ENCODE data around the gene TGFA. TPM values are rescaled to one million over a fixed set of nuclear protein-coding genes. Genes with fewer than 3 reads are reported as not detected.
"Not testable (repeated sequence)": the region's sequence is repeated elsewhere in the genome, so short reads cannot be mapped to it uniquely, and the experiment has no call there.

TGFA gene
- polyA plus RNA-seq, 5 donors = 0.36 to 0.77 (median 0.54) TPM

DNA sequence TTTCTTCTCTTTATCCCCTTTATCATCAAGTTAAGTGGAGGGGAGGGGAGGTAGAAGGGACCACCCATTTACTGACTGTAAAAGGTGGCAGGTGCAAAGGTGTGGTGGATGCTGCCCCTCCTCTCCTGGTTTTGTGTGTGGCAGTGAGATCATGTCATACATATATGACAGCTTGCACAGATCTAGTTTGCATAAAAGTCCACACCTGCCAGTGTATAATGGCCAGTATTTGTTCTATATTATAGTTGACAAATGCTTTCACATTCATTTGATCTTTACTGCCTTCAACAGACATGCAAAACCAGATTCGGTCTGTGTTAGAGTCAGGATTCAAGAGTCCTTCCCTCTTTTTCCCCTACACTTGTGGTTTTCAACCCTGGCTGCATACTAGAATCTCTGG lies 55.1 kb downstream of the TGFA start:
- DNase-seq = no peak

DNA sequence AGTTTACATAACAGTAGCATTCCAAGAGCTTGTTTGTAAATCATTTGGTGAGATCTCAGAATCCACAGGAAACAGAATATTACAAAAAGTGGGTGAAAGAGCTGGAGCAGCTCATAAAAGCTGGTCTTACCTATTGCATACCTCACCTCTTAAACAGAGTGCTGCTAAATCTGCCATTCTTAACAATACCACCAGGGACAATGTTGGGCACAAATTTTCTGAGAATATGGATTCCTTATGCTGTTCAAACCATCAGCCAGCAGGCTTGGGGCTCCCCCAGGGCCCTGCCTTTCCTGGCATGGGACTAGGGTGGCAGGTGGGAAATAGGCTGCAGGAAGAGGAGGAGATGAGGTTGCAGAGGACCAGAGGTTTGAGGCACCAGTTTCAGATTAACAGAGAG lies 55.6 kb downstream of the TGFA start:
- DNase-seq = no peak

DNA sequence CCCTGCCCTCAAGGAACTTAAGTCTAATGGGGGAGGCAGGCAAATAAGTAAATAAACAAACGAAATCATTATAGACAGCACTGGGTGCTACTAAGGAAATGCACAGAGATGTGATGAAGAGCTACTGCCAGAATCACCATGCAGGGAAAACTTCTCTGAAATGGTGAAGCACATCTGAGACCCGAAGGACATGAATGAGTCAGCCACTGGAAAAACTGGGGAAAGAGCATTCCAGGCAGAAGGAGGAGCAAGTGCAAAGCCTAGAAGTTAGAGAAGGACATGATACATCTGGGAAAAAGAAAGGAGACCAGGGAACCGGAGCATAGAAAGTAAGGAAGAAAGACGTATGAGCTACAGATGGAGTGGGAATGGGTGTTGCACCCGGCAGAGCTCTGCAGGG lies 56.8 kb downstream of the TGFA start:
- DNase-seq = no peak

DNA sequence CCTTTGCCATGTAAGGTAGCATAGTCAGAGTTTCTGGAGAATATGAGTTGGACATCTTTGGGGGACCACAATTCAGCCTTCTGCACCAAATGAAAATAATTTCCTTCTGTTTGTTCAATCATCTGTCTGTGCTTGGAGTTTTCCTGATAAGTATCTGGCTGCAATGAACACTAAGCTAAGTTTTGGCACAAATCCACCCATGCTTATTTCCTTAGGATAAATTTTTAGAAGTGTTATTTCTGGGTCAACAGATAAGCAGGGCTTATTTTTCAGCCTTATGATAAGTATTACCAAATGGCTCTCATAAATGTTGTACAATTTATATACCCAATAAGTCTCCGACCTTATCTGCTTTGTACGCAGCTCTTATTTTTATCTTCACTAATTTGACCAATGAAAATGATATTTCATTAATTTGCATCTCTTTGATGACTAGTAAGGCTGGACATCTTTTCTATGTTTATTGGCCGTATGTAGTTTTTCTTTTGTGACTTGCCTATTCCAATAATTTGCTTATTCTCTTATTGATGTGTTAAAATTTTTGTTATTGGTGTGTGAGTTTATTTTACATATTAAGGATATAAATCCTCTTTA lies 59.2 kb downstream of the TGFA start:
- no peak for DNase-seq

DNA sequence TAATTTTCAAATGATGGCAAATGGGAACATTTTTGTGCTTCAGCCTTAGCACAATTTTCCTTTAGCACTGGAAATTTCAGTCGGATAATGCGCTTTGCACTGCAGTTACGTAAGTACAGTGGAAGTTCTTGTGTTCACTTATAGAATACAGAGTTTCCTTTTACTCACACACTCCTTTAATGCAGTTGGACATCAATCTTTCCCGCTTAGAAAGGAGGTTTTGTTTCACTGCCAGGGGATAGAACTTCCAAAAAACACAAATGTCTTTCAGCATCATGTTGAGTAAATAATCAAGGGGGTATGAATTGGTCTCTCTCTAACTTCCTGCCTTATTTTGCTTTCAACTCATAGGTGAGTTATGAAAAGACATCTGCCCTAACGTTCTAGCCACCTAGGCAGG lies 63.2 kb downstream of the TGFA start:
- no peak for DNase-seq

DNA sequence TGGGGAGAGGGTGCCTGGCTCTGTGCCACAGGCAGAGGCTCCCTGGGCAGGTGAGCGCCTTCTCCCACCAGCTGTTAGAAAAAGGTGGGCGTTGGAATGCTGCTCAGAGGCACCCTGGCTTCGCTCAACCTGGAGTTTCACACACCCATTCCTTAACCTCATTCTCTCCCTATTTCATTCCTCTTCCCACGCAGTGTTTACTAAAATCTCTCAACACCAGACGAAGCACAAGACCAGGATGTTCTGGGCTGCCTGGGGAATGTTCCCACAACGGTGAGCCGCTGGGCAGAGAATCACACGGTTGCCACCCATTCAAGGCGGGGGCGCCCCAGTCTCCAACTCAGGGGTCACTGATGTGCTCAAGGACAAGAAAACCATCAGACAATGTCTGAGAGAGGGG lies 64.5 kb downstream of the TGFA start:
- DNase-seq = no peak

DNA sequence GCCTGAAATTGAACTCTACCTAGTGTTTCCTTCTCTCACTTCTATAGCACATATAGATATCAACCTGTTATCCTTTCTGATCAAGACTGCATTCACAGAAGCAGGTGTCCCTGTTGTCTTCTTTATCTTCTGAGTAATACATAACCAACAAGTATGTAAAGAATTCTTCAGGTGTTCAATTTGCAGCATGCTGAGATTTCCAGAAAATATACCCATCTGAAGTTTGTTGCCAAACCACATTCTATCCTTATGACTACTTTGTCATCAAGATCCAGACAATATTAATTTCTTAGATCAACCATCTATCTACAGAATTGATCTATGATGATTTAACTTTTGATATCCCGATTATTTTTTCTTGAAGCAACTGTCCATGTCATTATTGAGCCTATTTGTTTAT lies 69.5 kb downstream of the TGFA start:
- DNase-seq = no peak

DNA sequence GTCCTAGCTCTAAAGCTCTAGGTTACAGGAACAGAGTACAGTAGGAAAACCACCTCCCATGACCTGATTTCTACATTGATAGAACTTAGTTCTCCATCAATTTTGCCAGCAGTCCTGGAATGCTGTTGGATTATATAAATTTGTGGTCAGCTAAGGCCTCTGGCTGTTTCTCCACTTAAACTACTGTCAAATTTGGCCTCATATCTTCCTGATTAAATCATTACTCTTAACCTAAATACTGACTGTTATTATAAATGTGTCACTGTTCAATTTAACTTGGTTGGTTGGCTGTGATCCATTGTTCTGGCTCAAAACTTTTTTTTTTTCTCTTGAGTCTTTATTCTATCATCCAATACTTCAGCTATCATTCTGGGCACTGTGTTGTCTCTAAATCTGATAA lies 71.2 kb downstream of the TGFA start:
- no peak for DNase-seq

DNA sequence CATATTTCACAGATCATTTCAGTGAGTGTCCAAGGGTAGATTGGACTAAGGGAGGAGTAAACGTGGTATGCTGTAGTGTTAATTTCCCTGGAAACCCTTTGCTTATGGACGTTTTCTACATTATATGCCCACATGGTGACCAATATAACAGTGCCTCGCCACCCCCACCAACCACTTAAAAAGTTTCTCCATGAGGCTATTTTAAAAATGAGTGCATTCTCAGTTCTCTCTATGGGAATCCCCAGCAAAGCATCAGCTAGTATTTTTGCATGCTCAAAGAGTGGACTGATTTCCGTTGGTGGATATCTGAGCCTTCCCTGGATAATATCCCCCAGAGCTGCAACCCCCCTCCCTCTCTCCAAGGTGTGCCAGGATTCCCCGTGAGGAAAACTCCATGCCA lies 73.2 kb downstream of the TGFA start:
- DNase-seq = no peak

DNA sequence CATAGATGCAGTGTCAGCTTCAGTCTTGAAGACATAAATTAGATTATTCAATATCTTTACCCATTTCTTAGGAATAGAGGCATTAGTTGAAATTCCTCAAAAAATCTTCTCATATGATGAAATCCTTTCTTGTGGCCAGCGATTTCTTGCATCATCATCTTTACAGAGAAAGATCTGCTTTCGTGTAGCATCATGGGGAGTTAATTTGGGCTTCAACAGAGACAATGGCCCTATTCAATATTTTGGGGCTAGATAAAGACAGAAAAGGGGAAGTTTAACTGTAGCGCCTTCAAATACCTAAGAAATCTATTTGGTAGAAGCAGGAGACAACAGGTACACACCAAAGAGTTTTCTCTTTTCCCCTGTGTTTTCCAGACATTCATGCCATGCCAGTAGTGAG lies 73.8 kb downstream of the TGFA start:
- DNase-seq = no peak

DNA sequence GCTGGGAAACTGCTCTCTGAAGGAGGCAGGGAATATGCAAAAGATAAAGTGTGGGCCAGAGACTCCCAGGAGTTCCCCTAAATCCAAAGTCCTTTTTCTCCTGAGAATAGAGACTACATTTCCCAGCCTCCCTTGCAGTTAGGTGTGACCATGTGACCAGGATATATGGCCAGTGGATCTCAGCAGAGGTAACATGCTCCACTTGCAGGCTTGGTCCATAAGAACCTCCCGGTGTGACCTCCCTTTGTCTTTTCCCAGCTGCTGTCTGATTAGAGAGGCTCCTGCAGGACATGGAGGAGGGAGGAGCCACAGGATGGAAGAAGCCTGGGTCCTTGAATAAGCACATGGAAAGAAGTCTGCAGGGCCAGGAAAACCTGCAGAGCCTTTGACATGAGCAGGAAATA lies 76.2 kb downstream of the TGFA start:
- DNase-seq = no peak

DNA sequence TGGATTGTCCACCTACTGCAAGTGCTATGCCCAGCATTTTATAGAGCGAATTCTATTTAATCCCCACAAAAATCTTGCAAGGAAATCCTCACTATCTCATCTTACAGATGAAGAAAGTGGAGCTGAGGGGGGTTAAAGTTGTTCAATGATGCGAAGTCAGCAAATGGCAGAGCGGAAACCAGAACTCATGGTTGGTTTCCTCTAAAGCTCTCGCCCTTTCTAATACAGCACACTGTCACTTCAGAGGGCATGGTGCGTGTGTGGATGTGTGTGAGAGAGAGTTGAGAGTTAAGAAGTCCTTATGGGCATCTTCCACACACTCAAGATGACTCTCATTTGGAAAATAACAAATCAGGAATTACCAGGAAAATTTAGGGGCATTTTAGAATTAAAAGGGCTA lies 78.4 kb downstream of the TGFA start:
- DNase-seq = no peak

DNA sequence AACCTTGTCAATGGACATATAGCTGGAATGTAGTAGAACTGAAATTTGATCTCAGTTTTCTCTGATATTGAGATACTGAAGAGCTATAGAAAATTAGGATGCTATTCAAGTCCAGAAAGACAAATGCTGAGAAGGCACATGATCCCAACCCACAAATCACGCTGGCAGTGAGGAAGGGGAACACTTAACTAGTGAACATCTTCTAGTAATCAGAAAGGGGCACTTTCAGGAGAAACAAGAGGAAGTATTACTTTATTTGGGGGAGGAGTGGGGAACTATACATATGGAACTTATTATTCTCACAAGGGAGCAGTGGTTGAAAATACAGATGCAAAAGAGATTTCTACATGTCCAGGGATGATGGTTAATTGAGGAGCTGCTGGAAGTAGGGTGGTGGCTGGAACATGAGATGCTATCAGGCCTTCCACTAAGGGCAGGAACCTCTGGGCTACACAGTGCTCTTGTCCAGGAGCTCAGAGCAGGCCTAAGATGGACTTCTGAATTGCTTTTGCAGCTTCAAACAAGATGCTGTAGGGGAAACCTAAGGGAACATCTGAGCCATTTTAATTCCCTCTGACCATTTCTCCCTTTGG lies 79.3 kb downstream of the TGFA start:
- no peak for DNase-seq

DNA sequence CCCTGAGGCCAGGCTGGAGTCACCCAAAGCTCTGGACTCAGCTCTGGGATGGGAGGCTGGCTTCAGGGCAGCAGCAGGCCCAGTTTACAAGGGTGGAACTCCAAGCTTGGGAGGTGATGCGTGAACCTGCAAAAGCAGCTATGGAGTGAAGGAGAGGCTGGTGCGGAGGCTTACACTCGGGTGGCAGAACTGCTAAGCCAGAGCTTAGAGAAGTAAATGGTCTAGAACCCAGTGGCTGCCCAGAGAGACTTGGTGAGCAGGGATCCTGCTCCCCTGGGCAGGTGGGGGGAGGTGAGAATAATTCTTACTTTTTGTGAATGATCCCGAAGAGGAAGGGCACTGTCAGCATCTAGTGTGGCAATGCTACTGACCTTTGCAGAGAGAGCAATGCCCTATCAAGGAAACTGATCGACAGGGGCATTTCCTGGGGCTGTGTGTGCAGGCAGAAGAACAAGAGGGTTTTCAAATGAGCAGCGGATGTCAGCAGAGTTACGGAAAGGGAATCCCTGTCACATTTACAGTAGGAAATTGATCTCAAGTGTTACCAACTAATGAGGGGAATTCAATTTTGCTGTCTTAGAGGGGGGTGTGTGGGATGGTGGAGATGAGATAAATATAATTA lies 80.4 kb downstream of the TGFA start:
- no peak for DNase-seq

DNA sequence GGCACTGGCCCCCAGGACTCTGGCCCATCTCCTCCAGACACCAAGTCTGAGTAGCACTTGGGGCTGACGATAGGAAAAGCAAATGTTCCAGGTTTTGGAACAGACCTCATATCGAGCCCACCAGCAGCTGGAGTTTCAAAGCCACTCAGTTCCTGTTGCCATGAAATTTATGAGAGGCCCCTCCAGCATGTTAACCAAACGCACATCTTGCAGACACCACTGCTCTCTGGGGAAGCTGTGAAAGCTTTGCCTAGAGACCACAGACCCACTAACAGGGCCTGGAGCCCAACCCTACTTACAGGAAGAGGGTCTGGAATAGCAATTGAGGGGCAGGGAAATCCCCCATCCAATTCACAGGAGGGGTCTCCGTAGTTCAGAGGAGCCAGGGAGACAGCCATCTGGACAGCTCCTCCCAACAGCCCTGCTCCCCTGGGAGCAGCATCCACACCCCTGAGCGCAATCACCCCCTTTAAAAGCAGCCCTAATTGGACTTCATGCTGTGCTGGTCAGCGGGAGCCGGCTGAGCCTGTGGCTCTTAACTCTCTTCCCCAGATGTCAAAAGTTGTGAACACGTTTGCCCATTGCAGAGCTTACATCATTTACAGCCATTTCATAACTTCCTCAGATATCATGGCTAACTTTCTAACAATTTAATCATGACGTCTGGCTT lies 81.3 kb downstream of the TGFA start:
- no peak for DNase-seq

DNA sequence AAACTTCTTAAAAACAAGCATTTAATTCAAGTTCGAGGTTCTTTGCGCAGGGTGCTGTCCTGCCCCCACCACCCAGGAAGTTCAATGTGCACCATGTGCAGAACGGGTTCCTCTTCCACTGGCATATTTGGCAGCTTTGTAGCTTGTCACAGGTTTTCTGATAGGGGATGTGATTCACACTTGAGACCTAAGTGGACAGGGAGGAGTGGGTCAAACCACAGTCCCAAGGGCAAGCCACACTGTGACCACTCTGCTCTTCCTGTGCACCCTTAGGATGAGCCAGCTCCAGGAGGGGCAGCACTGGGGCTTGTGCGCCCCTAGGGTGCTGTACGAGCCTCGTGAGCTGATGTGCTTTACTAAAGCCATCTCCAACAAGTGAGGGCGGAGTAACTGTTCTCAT lies 82.5 kb downstream of the TGFA start:
- no peak for DNase-seq

DNA sequence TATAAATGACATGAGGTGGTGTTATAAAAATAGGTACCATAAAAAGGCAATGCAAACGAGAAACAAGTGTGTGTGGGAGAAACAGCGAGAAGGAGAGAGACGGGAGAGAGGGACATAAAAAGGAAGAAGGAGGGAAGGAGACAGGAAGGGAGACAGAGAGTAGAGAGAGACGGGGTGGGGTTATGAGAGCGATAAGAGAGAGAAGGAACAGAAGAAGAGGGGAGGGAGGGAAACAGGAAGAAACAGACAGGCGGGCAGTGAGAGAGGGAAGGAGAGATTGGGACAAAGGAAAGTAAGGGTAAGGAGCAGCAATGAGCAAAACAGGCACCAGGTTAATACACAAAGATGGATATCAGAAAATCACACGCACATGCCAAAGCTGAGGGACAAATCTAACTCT lies 83.7 kb downstream of the TGFA start:
- no peak for DNase-seq

DNA sequence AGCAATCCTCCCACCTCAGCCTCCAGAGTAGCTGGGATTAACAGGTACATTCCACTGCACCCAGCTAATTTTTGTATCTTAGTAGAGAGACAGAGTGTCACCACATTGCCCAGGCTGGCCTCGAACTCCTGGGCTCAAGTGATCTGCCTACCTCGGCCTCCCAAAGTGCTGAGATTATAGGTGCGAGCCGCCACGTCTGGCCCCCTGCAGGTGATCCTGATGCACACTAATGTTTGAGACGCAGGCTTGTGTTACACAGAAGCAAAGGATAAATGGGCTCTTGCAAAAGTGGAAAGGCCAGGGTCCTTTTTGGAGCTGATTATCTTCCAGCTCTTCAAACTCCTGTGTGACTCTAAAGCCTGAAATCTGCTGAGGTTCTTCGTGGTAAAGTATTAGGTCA lies 84.2 kb downstream of the TGFA start:
- DNase-seq = no peak

DNA sequence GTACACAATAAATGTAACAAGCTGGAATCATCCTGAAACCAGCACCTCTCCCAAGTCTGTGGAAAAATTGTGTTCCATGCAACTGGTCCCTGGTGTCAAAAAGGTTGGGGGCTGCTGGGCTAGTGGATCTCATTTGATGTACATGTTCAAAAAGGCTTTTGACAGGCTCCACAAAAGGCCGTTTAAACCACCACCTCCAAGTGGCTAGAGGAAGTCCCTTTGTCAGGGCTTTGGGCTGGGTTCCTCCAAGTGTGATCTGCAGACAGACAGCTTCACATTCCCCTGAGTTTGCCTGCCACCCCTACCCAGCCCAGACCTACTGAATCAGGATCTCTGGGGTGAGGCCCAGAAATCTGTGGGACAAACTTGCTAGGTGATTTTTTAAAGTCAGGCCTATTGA lies 84.7 kb downstream of the TGFA start:
- no peak for DNase-seq

DNA sequence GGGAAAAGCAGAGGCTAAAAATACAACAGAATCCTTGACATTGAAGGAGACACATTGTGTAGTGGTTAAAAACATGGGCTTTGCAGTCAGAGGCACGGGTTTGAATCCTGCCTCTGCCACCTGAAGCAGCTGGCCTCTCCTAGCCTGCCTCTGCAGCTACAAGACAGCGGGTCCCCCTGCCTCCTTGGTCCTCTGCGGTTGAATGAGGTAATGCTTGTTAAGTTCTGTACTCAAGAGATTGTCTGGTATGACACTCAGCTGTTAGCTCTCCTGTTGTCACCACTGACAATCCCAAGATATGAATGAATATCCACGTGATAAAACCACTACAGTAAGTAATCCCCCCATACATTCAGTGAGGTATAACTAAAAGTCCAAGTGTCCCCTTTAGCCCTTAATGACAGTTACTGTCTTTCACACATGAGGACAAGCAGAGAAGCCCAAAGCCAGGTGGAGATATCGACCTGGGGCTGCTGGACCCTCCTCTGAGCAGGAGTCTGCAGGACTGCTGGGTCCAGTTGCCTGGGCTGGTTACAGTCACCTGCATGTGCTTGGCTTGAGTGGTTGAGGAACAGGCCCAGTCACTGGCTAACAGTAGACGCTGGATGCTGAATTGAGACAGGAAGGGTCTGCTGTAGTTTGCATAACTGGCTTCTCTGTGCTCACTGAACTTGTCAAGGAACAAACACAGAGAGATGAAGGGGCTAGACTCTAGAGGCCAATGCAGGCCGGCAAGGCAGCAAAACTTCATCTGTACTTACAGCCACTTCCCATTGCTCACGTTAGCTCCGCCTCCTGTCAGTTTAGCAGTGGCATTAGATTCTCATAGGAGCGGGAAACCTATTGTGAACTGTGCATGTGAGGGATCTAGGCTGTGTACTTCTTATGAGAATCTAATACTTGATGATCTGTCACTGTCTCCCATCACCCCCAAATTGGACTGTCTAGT lies 85.5 kb downstream of the TGFA start:
- DNase-seq = no peak

DNA sequence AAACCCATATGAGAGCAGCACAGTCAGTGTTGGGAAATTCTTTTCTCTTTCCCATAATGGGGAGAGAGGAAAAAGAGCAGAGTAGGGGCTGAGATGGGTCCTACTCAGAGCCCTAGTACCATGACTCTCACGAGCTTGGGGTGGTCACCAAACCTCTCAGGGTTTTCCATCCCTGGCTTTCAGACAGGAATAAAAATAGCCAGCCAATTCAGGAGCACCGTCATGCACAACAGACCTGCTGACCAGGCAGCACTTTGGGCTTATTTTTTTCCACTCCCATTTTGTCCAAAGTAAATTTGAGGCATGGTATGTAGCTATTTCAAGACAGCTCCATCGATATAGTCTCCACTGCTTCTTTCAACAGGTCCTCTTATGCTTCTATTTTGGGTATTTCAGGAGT lies 86.4 kb downstream of the TGFA start:
- no peak for DNase-seq

DNA sequence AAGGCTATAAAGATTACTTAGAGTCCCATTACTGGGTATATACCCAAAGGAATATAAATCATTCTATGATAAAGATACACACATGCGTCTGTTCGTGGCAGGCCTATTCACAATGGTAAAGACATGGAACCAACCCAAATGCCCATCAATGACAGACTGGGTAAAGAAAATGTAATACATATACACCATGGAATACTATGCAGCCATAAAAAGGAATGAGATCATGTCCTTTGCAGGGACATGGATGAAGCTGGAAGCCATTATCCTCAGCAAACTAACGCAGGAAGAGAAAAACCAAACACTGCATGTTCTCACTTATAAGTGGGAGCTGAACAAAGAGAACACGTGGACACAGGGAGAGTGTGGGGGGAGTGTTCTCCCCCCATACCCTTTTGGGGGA lies 87.0 kb downstream of the TGFA start:
- not testable (repeated sequence) for DNase-seq

Measured in right lung (tissue), 5 donors.